PC-3 (cell line): ENCODE data around the gene CACNA1D. TPM values are rescaled to one million over a fixed set of nuclear protein-coding genes. Genes with fewer than 3 reads are reported as not detected.

Experiments
- ATAC-seq: fragments of 200-7000 bp; cut with Tn5 transposase; 2 replicates; pipeline ENCODE4 v1.9.1; 2020; ENCODE audit warnings: mild to moderate bottlenecking, moderate library complexity
- BruUV-seq: library from RNA; stranded (reverse); fragments of 400-500 nt; replicated peaks from 2 replicates; lab custom pipeline; 2021; lab: Mats Ljungman, UMichigan
- CTCF ChIA-PET: fragments of 300-600 bp; sonication (Branson Sonifier 250); formaldehyde crosslinking; loops from one replicate; lab custom pipeline; 2022; ENCODE audit warnings: antibody characterized with exemption; lab: Charles Lee
- POLR2A ChIA-PET: fragments of 300-600 bp; sonication (Branson Sonifier 250); formaldehyde crosslinking; loops from one replicate; lab custom pipeline; 2022; ENCODE audit warnings: antibody characterized with exemption; ENCODE audit not compliant: unreplicated experiment; lab: Charles Lee
- DNase-seq: peaks from one replicate; pipeline ENCODE4 v3.0.0-alpha.2; 2015
- H2AFZ ChIP-seq: fragments of 300-600 bp; sonication (generic); 2 replicates; pipeline ENCODE4 v1.6.0; 2016; ENCODE audit warnings: antibody characterized with exemption, low read length
- H3F3A ChIP-seq: fragments of 300-600 bp; sonication (generic); one replicate; pipeline ENCODE4 v1.6.0; 2017; ENCODE audit warnings: antibody characterized with exemption, low read length, control low read depth, mild to moderate bottlenecking; ENCODE audit not compliant: unreplicated experiment
- H3K27ac ChIP-seq: fragments of 300-600 bp; sonication (generic); 2 replicates; pipeline ENCODE4 v1.5.1; 2016; ENCODE audit warnings: mild to moderate bottlenecking, low read length
- H3K27me3 ChIP-seq: fragments of 300-600 bp; sonication (generic); 2 replicates; pipeline ENCODE4 v1.6.1; 2016; ENCODE audit warnings: low read length, mixed read lengths
- H3K36me3 ChIP-seq: fragments of 300-600 bp; sonication (generic); 2 replicates; pipeline ENCODE4 v1.6.1; 2016; ENCODE audit warnings: low read depth, mixed run types, low read length, mixed read lengths
- H3K4me1 ChIP-seq: fragments of 300-600 bp; sonication (generic); 2 replicates; pipeline ENCODE4 v1.5.1; 2016; ENCODE audit warnings: low read length; ENCODE audit not compliant: insufficient read depth
- H3K4me2 ChIP-seq: fragments of 300-600 bp; sonication (generic); 2 replicates; pipeline ENCODE4 v1.6.0; 2016; ENCODE audit warnings: low read length
- H3K4me3 ChIP-seq: fragments of 300-600 bp; sonication (generic); 2 replicates; pipeline ENCODE4 v1.5.1; 2016; ENCODE audit warnings: mild to moderate bottlenecking, low read length, mixed read lengths
- H3K79me2 ChIP-seq: fragments of 300-600 bp; sonication (generic); 2 replicates; pipeline ENCODE4 v1.6.1; 2017; ENCODE audit warnings: low read length, mixed read lengths
- H3K9ac ChIP-seq: fragments of 300-600 bp; sonication (generic); 2 replicates; pipeline ENCODE4 v1.6.0; 2016; ENCODE audit warnings: mild to moderate bottlenecking, low read length
- H3K9me2 ChIP-seq: fragments of 300-600 bp; sonication (generic); replicated peaks from 2 replicates; pipeline ENCODE4 v1.6.1; 2016; ENCODE audit warnings: mixed run types, low read length, mixed read lengths
- H3K9me3 ChIP-seq: fragments of 300-600 bp; sonication (generic); 2 replicates; pipeline ENCODE4 v1.6.1; 2016; ENCODE audit warnings: low read length, mixed read lengths
- H4K20me1 ChIP-seq: fragments of 300-600 bp; sonication (generic); 2 replicates; pipeline ENCODE4 v1.6.1; 2016; ENCODE audit warnings: low read length, mixed read lengths
- EZH2 ChIP-seq: fragments of 300-600 bp; sonication (generic); IDR thresholded peaks from one replicate; pipeline ENCODE4 v1.6.1; 2017; ENCODE audit warnings: antibody characterized with exemption, mild to moderate bottlenecking, low read length; ENCODE audit not compliant: unreplicated experiment
- EZH2phosphoT487 ChIP-seq: fragments of 300-600 bp; sonication (generic); IDR thresholded peaks from 2 replicates; pipeline ENCODE4 v1.6.1; 2018; ENCODE audit warnings: mild to moderate bottlenecking, antibody characterized with exemption, low read length, borderline replicate concordance
- intact Hi-C: fragments of 100-400 bp; cut with micrococcal nuclease; formaldehyde crosslinking; loops from 2 replicates; pipeline ENCODE4 v1.9.0; 2023
- total RNA-seq: library from RNA; depleted of rRNA; stranded (reverse); fragments of >200 nt; gene quantifications from 2 replicates; pipeline ENCODE4 v1.2.3, GENCODE V29; 2014
- TF ChIP-seq, protein P1 (sequence below): fragments of 300-600 bp; sonication (generic); conservative IDR thresholded peaks from 2 replicates; pipeline ENCODE4 v1.5.1; 2017; ENCODE audit warnings: antibody characterized with exemption, low read depth, mild to moderate bottlenecking, low read length

Gene CACNA1D
- total RNA-seq, 1 experiment from 2014 or later, result not detected

- no peaks in the 10 kb centered on the region for H3K4me1 ChIP-seq
- no peaks in the 10 kb centered on the region for H3K79me2 ChIP-seq
- H3K4me3 ChIP-seq, result no peak overlapping the region
- no peak overlapping the region for H3K4me2 ChIP-seq
- no peak overlapping the region for H3K27ac ChIP-seq
- peaks cover 77% of the 10 kb centered on the region for H3K27me3 ChIP-seq
- H3K36me3 ChIP-seq, result no peaks in the 10 kb centered on the region
- DNase-seq (no peak), ATAC-seq (no peak)
- ChIA-PET CTCF (no interaction called here), POLR2A (interaction anchor here (0.6 kb wide), 1 partner anchor 93 kb away, joined by 9 read pairs; no protein-coding TSS in a partner anchor)
- no peaks in the 10 kb centered on the region for H4K20me1 ChIP-seq
- H3K9ac ChIP-seq, result no peak overlapping the region
- H2AFZ ChIP-seq, result no peak overlapping the region
- no peak for TF ChIP-seq EZH2
- no peak for TF ChIP-seq EZH2phosphoT487
- TF ChIP-seq, protein P1, sequence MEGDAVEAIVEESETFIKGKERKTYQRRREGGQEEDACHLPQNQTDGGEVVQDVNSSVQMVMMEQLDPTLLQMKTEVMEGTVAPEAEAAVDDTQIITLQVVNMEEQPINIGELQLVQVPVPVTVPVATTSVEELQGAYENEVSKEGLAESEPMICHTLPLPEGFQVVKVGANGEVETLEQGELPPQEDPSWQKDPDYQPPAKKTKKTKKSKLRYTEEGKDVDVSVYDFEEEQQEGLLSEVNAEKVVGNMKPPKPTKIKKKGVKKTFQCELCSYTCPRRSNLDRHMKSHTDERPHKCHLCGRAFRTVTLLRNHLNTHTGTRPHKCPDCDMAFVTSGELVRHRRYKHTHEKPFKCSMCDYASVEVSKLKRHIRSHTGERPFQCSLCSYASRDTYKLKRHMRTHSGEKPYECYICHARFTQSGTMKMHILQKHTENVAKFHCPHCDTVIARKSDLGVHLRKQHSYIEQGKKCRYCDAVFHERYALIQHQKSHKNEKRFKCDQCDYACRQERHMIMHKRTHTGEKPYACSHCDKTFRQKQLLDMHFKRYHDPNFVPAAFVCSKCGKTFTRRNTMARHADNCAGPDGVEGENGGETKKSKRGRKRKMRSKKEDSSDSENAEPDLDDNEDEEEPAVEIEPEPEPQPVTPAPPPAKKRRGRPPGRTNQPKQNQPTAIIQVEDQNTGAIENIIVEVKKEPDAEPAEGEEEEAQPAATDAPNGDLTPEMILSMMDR, result no peak
- H3F3A ChIP-seq, result no peaks in the 10 kb centered on the region
- no peaks in the 10 kb centered on the region for H3K9me3 ChIP-seq
- intact Hi-C loops, result no loop called here
- BruUV-seq, result no TSS peak
- H3K9me2 ChIP-seq, result no peaks in the 10 kb centered on the region
Observed at GRCh38 chr3:53733446-53733845, 239.0 kb downstream of the CACNA1D start.

- H3K9me3 ChIP-seq, result no peaks in the 10 kb centered on the region
- no peak overlapping the region for H3K4me2 ChIP-seq
- no peaks in the 10 kb centered on the region for H3K36me3 ChIP-seq
- TF ChIP-seq EZH2phosphoT487 (no peak), EZH2 (no peak)
- TF ChIP-seq, protein P1, result no peak
- no peak overlapping the region for H2AFZ ChIP-seq
- no peak overlapping the region for H3K27ac ChIP-seq
- H3K4me1 ChIP-seq, result no peaks in the 10 kb centered on the region
- no peaks in the 10 kb centered on the region for H3F3A ChIP-seq
- no peaks in the 10 kb centered on the region for H3K9me2 ChIP-seq
- H3K79me2 ChIP-seq, result no peaks in the 10 kb centered on the region
- ATAC-seq (no peak), DNase-seq (no peak)
- CTCF ChIA-PET, result no interaction called here
- BruUV-seq, result no TSS peak
- no peak overlapping the region for H3K9ac ChIP-seq
- H3K4me3 ChIP-seq, result no peak overlapping the region
- peaks cover 88% of the 10 kb centered on the region for H3K27me3 ChIP-seq
- intact Hi-C loops, result no loop called here
- POLR2A ChIA-PET, result interaction anchor here (0.6 kb wide), 1 partner anchor 14 kb away, joined by 5 read pairs; no protein-coding TSS in a partner anchor
- H4K20me1 ChIP-seq, result no peaks in the 10 kb centered on the region
Observed at GRCh38 chr3:53739966-53740365, 245.6 kb downstream of the CACNA1D start.

- Histone ChIP-seq H3F3A (no peaks in the 10 kb centered on the region), H3K4me2 (no peak overlapping the region), H3K9me2 (no peaks in the 10 kb centered on the region), H2AFZ (no peak overlapping the region), H3K4me1 (no peaks in the 10 kb centered on the region), H3K9ac (no peak overlapping the region), H3K27ac (no peak overlapping the region), H3K9me3 (no peaks in the 10 kb centered on the region), H3K36me3 (no peaks in the 10 kb centered on the region), H4K20me1 (no peaks in the 10 kb centered on the region), H3K27me3 (peaks cover 85% of the 10 kb centered on the region), H3K4me3 (no peak overlapping the region), H3K79me2 (no peaks in the 10 kb centered on the region)
- intact Hi-C loops, result no loop called here
- ATAC-seq (no peak), DNase-seq (no peak)
- BruUV-seq, result no TSS peak
- POLR2A ChIA-PET, result no interaction called here
- TF ChIP-seq, protein P1, result no peak
- TF ChIP-seq EZH2 (no peak), EZH2phosphoT487 (no peak)
- CTCF ChIA-PET, result no interaction called here
Observed at GRCh38 chr3:53740956-53741355, 246.5 kb downstream of the CACNA1D start.
